Activated T-helper 2 cell treated with anti-CD3 and anti-CD28 coated beads, Interferon-gamma antibody, Interleukin-2, Interleukin-4, amounts not matched to agents 10 μg/mL and 5 μg/mL and 100 μg/mL, durations not matched to agents 14 hours and 24 hours and 36 hours (primary cell): ENCODE data around the gene GATC. TPM values are rescaled to one million over a fixed set of nuclear protein-coding genes. Genes with fewer than 3 reads are reported as not detected.
A peak's percentile ranks its signal among the peaks of the same experiment; 100 is the strongest.
"Not testable (repeated sequence)": the region's sequence is repeated elsewhere in the genome, so short reads cannot be mapped to it uniquely, and the experiment has no call there.

ENCODE experiments used
- DNase-seq: peaks from one replicate; pipeline ENCODE4 v3.0.0; 2021; ENCODE audit warnings: low spot score
- H3K27ac Mint-ChIP-seq: one replicate; pipeline ENCODE4 v1.8.0; 2021; ENCODE audit warnings: mixed read lengths
- H3K27me3 Mint-ChIP-seq: one replicate; pipeline ENCODE4 v1.8.0; 2021; ENCODE audit warnings: low read depth, mixed read lengths
- H3K36me3 Mint-ChIP-seq: one replicate; pipeline ENCODE4 v1.8.0; 2021; ENCODE audit warnings: low read depth, mixed read lengths
- H3K4me1 Mint-ChIP-seq: one replicate; pipeline ENCODE4 v1.8.0; 2021; ENCODE audit warnings: low read depth, mixed read lengths
- H3K4me3 Mint-ChIP-seq: one replicate; pipeline ENCODE4 v1.8.0; 2021; ENCODE audit warnings: low read depth, mild to moderate bottlenecking, moderate library complexity, mixed read lengths
- H3K9me3 Mint-ChIP-seq: one replicate; pipeline ENCODE4 v1.8.0; 2021; ENCODE audit warnings: mixed read lengths
- intact Hi-C: fragments of 100-400 bp; cut with micrococcal nuclease; formaldehyde crosslinking; loops from one replicate; pipeline ENCODE4 v1.15.1; 2023
- total RNA-seq: library from RNA; stranded (reverse); gene quantifications from 2 replicates; pipeline ENCODE4 v1.2.3, GENCODE V29; 2022

GATC gene
- total RNA-seq, 1 donor from 2014 or later = 30.4 TPM

DNA sequence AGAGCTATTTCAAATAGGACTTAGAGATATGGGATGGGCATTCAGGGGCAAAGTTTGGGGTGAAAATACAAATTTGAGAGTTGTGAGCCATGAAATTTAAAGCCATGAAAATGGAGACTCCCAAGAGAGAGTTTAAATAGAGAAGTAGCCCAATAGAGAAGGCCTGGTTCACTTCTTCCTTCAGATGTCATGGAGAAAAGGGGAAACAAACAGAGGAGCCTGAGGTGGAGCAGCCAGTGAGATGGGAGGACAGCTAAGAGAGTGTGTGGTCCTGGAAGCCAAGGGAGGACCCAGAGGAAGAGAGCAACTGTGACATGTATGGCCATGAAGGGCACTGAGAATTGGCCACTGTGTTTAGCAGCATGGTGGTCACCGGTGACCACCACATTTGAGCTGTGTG lies 37.4 kb downstream of the GATC start:
- H3K4me3 Mint-ChIP-seq = no peak overlapping the region
- H3K36me3 Mint-ChIP-seq = no peaks in the 10 kb centered on the region
- no peaks in the 10 kb centered on the region for H3K9me3 Mint-ChIP-seq
- no peak overlapping the region for H3K27ac Mint-ChIP-seq
- peaks cover 10% of the 10 kb centered on the region for H3K4me1 Mint-ChIP-seq
- no peak for DNase-seq
- intact Hi-C loops = no loop called here
- no peaks in the 10 kb centered on the region for H3K27me3 Mint-ChIP-seq

DNA sequence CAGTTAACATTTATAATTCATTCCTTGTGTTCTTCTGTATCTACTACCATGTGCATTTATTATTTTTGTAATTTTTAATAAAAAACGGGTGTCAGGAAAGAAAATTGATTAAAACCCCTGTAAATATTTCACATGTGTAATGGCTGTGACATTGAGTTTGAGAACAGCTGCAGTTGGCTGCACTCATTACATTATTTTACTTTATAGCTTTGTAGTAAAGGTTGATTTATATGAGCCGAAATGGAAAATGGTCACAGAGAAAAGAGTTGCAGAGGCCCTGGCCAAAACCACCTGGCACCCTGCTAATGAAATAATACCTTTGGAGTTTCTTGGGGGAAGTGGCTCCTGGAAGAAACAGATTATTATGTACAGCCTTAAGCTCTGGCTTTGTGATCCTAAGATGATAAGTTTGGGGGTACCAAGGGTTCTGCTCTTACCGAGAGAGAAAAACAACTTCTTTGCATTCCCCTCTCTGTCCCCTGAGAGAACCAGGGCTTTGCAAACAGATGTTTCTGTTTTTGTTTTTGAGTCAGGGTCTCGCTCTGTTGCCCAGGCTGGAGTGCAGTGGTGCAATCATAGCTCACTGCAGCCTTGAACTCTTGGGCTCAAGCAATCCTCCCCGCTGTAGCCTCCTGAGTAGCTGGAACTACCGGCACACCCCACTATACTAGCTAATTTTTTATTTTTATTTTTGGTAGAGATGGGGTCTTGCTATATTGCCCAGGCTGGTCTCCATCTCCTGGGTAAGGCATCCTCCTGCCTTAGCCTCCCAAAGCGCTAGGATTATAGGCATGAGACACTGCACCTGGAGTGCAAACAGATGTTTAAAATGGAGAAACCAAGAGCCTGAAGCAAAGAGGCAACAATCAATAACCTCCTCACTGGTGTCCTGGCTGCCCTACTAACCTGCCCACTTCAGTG lies 40.0 kb downstream of the GATC start:
- H3K9me3 Mint-ChIP-seq = no peaks in the 10 kb centered on the region
- no peaks in the 10 kb centered on the region for H3K36me3 Mint-ChIP-seq
- peaks cover 1% of the 10 kb centered on the region for H3K4me1 Mint-ChIP-seq
- no peak for DNase-seq
- intact Hi-C loops = no loop called here
- no peak overlapping the region for H3K27ac Mint-ChIP-seq
- H3K27me3 Mint-ChIP-seq = no peaks in the 10 kb centered on the region
- no peak overlapping the region for H3K4me3 Mint-ChIP-seq

DNA sequence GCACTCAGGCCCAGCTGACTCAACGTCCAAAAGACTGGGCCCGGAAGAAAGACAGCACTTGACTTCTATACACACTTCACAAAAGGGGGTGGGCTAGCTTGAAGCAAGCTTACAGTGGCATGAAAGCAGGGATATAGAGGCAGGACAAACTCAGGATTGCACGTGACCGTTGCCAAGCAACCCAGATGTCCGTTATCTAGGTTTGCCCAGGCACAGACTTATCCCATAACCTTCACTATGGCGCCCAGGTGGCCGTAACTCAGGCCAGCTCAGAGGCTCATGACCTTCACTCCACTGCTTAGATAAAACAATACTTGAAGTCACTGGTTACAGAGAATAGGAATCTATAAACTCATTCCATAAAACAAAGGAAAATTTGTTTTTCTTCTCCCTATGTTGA lies 41.3 kb downstream of the GATC start:
- intact Hi-C loops, H3K27me3 Mint-ChIP-seq, H3K27ac Mint-ChIP-seq, H3K36me3 Mint-ChIP-seq, H3K9me3 Mint-ChIP-seq, H3K4me3 Mint-ChIP-seq, H3K4me1 Mint-ChIP-seq, DNase-seq: not testable (repeated sequence)

DNA sequence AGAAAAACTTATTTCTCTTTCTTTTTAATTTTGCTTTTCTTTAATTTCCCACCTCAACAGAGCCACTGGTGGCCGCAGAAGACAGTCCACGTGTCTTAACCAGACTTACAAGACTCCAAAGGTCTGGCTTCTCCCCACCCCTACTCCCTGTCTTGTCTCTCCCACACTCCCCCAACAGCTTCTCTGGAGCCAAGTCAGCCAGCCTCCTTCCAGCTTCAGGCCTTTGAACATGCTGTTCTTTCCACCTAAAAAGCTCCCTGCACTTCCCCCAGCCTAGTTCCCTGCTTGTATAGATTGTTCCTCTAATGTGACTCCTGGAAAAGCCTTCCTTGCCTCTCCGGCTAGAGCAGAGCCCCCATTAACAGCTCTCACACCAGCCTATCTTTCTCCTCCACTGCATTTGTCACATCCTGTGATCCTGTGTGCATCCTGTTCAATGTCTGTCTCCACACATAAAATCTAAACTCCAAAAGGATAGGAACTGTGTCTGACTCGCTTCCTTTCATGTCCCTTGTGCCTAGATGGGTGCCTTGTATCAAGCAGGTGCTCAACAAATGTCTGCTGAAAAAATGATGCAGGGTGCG lies 41.9 kb downstream of the GATC start:
- intact Hi-C loops = no loop called here
- Mint-ChIP-seq H3K4me3 (no peak overlapping the region), H3K9me3 (no peaks in the 10 kb centered on the region), H3K4me1 (no peaks in the 10 kb centered on the region), H3K36me3 (no peaks in the 10 kb centered on the region), H3K27me3 (no peaks in the 10 kb centered on the region), H3K27ac (peak overlapping the region; percentile 18)
- DNase-seq = no peak

DNA sequence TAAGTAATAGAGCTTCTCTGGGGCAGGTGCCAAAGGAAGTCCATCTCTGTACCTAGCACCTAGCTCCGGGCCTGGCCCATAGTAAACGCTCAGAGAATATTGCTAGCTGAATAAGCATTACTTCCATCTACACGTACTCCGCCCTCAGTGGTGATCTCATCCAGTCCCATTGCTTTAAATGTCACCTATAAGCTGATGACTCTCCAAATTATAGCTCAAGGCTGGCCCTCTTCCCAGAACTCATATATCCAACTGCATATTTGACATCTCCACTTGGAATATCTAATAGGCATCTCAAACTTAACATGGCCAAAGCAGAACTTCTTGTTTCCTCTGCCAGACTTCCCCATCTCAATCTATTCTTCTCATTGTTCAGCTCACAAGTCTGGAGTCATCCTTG lies 42.8 kb downstream of the GATC start:
- no peaks in the 10 kb centered on the region for H3K4me1 Mint-ChIP-seq
- H3K9me3 Mint-ChIP-seq = no peaks in the 10 kb centered on the region
- no peaks in the 10 kb centered on the region for H3K27me3 Mint-ChIP-seq
- H3K27ac Mint-ChIP-seq = no peak overlapping the region
- intact Hi-C loops = no loop called here
- DNase-seq = no peak
- H3K4me3 Mint-ChIP-seq = no peak overlapping the region
- H3K36me3 Mint-ChIP-seq = no peaks in the 10 kb centered on the region

DNA sequence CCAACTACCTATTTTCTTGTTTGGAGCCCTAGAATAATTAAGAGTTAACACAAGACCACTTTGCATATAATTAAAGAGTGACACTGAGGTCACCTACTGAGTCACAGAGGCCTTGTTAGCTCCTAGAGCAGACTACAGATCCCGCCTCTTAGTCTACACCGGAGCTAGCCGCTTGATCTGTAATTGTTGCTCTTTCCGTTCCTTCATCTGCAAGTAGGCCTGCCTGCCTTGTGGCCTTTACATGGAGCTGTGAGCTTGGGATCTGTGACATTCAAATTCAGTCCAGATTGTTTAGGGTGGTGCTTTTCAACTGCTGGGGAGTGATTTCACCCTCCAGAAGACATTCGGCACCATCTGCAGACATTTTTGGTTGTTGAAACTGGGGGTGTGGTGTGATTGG lies 44.1 kb downstream of the GATC start:
- Mint-ChIP-seq H3K27me3 (no peaks in the 10 kb centered on the region), H3K9me3 (no peaks in the 10 kb centered on the region), H3K4me1 (peaks cover 5% of the 10 kb centered on the region), H3K27ac (no peak overlapping the region), H3K4me3 (no peak overlapping the region), H3K36me3 (no peaks in the 10 kb centered on the region)
- DNase-seq = no peak
- intact Hi-C loops = no loop called here

DNA sequence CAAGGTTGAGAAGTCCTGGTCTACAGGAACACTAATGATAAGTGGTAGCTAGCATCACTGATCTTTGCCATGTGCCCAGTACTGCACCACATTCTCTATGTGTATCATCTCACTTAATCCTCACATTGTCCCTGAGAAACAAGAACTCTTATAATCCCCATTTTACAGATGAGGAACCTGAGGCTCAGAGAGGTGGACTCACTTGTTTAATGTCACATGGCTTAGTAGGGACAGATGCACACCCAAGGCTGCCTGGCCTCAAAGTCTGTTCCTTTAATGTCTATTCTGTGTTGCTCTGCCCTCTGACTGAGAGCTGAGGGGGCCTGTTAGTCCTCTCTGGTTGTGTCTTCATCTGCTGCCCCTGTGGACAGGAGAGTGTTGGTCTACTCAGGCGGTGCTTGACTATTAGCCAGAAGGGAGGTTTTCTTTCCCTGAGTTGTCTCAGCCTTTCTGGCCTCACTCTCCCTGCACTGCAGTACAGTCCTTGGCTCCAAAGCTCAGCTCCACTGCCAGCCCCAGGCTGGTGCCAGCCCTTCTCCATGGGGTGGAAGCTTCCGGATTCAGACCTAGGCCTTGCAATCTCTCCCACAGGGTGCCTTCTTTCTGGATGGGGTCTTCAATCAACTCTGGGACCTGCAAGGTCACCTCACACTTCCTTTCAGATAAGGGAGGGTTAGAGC lies 44.7 kb downstream of the GATC start:
- no peak overlapping the region for H3K27ac Mint-ChIP-seq
- no peak for DNase-seq
- H3K9me3 Mint-ChIP-seq = no peaks in the 10 kb centered on the region
- no peak overlapping the region for H3K4me3 Mint-ChIP-seq
- no peaks in the 10 kb centered on the region for H3K36me3 Mint-ChIP-seq
- intact Hi-C loops = no loop called here
- no peaks in the 10 kb centered on the region for H3K27me3 Mint-ChIP-seq
- H3K4me1 Mint-ChIP-seq = peaks cover 6% of the 10 kb centered on the region

DNA sequence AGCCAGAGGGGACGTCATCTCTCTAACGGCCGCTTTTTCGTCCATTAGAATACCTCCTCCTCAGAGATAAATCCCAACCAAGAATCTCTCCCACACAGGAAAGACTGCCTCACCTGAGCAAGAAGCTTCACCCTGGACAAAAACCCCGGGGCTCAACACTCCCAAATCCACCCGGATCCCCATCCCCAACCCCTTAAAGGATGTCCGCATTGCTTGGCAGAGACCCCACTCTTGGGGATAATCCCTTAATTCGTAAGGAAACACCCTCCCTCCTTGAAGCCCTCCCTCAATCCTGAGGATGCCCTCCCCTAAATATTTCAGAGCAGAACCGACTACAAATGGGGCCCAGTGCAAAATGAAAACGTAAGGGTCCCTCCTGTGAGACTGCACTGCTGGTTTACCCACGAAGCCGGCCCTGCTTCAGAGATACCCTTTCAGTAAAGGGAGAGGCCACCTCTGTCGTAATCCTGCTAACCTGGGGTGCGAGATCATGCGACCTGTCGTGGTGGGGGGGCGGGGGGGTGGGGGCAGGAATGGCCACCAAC lies 49.0 kb downstream of the GATC start:
- Mint-ChIP-seq H3K36me3 (peaks cover 32% of the 10 kb centered on the region), H3K27me3 (no peaks in the 10 kb centered on the region), H3K27ac (peak overlapping the region; percentile 84), H3K4me3 (peak overlapping the region; percentile 98), H3K4me1 (peaks cover 27% of the 10 kb centered on the region), H3K9me3 (no peaks in the 10 kb centered on the region)
- DNase-seq = no peak
- intact Hi-C loops = loop anchor here (5.0 kb wide), 1 partner anchor 48 kb away; the partner anchor contains the start of genes GATC and TRIAP1

DNA sequence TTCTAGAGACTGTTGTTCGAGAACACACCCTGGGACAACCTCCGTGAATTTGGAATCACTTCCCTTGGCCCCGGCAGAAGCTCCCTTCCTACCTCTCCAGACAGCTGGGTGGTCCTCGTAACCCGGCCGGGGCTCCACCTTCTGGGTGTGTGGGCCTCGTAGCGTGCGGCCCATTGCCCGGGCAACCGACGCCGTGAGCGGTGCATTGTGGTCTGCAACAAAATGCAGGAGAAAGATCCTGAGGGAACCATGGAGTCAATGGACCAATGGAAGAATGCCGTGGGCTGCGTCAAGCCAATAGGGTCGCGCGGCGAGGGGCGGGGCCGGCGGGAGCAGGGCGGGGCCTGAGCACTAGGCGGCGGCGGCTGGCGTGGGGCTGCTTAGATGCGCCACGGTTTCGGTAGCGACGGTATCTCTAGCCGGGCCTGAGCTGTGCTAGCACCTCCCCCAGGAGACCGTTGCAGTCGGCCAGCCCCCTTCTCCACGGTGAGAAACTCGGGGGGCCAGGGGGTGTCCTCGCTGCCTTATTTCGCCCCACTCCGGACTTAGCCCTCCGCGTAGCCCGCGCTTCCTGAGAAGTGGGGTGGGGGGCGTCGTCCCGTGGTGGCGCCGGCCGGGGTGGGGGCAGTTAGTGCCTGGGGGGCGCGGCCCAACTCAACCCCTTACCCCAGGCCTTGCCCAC lies 49.6 kb downstream of the GATC start, which contains the start of gene DYNLL1:
Gene DYNLL1 (plus strand): TSS at position 383 of the 682 bp plus-strand sequence. CDS start 309 bp downstream, outside the sequence.
- Mint-ChIP-seq H3K27me3 (no peaks in the 10 kb centered on the region), H3K27ac (peak within 1 kb of the TSS; percentile 87), H3K4me1 (peaks cover 31% of the 10 kb centered on the region), H3K9me3 (no peaks in the 10 kb centered on the region), H3K36me3 (peaks cover 37% of the 10 kb centered on the region), H3K4me3 (peak within 1 kb of the TSS; percentile 98)
- peak; percentile 96 for DNase-seq
- intact Hi-C loops = loop anchor here (1.0 to 5.0 kb wide), 3 partner anchors 27 to 49 kb away; partner anchors contain the start of genes GATC, RNF10, SRSF9 and TRIAP1

DNA sequence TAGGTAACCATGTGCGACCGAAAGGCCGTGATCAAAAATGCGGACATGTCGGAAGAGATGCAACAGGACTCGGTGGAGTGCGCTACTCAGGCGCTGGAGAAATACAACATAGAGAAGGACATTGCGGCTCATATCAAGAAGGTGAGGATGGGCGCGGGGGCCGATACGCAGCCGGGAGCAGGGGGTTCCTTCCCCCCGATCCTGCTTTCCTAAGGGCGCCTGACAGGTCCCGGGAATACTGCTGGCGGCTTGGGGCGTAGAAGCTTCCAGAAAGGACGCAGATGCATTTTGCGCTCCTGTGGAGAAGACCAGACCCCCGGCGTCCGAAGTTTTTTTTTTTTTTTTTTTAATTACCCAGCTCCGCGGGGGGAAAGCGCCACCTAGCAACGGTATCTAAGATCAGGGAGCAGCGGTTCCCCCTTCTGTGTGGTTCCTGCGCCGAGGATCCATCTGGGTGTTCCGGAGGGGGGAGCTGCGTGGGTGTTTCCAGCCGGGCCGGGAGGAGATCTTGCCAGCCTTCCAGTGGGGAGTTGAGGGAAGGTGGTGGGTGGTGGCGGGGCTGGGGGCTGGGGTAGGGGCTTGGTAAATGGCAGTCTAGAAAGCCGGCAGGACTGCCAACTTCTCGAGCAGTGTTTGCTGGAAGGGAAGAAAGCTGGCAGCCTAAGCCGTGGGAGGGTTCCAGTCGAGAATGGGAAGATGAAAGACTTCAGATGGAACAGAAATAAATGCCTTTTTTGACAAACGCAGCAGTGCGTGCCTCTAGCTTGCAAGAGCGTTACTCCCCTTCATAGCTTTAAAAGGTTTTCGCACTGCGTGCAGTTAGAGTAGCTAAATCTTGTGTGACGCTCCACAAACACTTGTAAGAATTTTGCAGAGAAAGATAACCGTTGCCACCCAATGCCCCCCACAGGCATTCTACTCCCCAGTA lies 50.4 kb downstream of the GATC start:
- Mint-ChIP-seq H3K36me3 (peaks cover 37% of the 10 kb centered on the region), H3K9me3 (no peaks in the 10 kb centered on the region), H3K4me1 (peaks cover 31% of the 10 kb centered on the region), H3K4me3 (peak overlapping the region; percentile 98), H3K27ac (peak overlapping the region; percentile 87), H3K27me3 (no peaks in the 10 kb centered on the region)
- intact Hi-C loops = loop anchor here (1.0 to 5.0 kb wide), 3 partner anchors 27 to 49 kb away; partner anchors contain the start of genes GATC, RNF10, SRSF9 and TRIAP1
- DNase-seq = peak; percentile 18

DNA sequence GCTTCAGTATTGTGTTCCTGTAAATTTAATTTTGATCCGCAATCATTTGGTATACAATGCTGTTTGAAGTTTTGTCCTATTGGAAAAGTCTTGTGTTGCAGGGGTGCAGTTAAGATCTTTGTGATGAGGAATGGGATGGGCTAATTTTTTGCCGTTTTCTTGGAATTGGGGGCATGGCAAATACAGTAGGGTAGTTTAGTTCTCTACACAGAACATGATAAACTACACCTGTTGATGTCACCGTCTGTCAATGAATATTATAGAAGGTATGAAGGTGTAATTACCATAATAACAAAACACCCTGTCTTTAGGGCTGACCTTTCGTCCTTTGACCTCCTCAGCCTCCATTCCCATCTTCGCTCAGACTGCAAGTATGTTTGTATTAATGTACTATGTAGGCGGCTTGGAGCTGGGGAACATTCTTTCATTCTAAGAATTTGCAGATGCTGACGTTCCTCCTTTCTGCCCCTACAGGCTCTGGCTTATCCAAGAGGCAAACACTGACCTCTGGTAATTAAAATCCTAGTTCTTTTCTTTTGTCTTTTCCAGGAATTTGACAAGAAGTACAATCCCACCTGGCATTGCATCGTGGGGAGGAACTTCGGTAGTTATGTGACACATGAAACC lies 51.4 kb downstream of the GATC start:
- DNase-seq = no peak
- Mint-ChIP-seq H3K9me3 (no peaks in the 10 kb centered on the region), H3K27me3 (no peaks in the 10 kb centered on the region), H3K4me1 (peaks cover 31% of the 10 kb centered on the region), H3K27ac (peak overlapping the region; percentile 29), H3K36me3 (peaks cover 43% of the 10 kb centered on the region), H3K4me3 (peak overlapping the region; percentile 98)
- intact Hi-C loops = loop anchor here (2.0 to 5.0 kb wide), 2 partner anchors 37 to 50 kb away; partner anchors contain the start of genes GATC, RNF10 and TRIAP1
